ENCODE measurements around the gene SLC47A2. TPM values are rescaled to one million over a fixed set of nuclear protein-coding genes. Genes with fewer than 3 reads are reported as not detected.

SLC47A2 gene
- total RNA-seq, 1 experiment from 2014 or later: not detected

DNA sequence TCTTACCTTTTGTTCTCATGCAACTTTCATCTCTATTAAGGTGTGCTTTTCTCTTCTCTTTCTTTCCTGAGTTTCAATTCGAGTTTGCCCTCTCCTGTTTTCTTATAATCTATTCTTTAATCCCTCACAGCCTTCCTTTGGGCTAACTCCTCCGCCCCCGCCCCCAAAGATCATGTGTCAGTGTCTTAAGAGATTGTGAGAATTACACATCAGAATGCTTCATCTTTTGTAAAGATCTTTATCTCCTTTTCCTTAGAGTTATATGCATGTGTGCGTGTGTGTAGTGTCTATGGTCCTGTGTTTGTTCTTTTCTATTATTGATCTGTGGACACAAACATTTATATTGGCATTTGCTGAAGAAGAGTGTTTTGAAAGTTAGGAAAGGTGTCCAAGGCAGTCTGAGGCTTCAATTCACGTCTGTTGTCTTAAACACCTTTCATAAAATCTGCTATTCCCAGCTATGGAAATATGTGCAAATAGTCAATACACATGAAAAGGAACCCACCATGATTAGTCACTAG lies 74.0 kb downstream of the SLC47A2 start:
- CTCF ChIA-PET: interaction anchor here (0.6 kb wide), 1 partner anchor 11 kb away, joined by 3 read pairs; no protein-coding TSS in a partner anchor
- in situ Hi-C loops (cut with HindIII; ENCODE audit: low pct_unique_long_range_greater_than_20kb, low sequenced_read_pairs) (no loop called here), intact Hi-C loops (cut with micrococcal nuclease; ENCODE audit: unreplicated experiment) (loop anchor here (10.0 kb wide), 1 partner anchor 128 kb away; no protein-coding TSS in a partner anchor)
- Histone ChIP-seq H3K27me3 (ENCODE audit: control insufficient read depth, insufficient read depth, low read length) (no peaks in the 10 kb centered on the region), H3K4me3 (ENCODE audit: low read depth in 2 of 2, low read length in 2 of 2) (no peak overlapping the region), H3K4me1 (ENCODE audit: control insufficient read depth, insufficient read depth, low read length) (peaks cover 37% of the 10 kb centered on the region), H3K27ac (ENCODE audit: low read length) (no peak overlapping the region; the same call in 1 of the 2 replicates), H3K36me3 (ENCODE audit: control insufficient read depth, insufficient read depth, low read length) (no peaks in the 10 kb centered on the region), H3K9me3 (ENCODE audit: control insufficient read depth, insufficient read depth, low read depth, low read length) (no peaks in the 10 kb centered on the region)
- no TSS peak for BruUV-seq (replicated peaks)
- TF ChIP-seq, protein P1, sequence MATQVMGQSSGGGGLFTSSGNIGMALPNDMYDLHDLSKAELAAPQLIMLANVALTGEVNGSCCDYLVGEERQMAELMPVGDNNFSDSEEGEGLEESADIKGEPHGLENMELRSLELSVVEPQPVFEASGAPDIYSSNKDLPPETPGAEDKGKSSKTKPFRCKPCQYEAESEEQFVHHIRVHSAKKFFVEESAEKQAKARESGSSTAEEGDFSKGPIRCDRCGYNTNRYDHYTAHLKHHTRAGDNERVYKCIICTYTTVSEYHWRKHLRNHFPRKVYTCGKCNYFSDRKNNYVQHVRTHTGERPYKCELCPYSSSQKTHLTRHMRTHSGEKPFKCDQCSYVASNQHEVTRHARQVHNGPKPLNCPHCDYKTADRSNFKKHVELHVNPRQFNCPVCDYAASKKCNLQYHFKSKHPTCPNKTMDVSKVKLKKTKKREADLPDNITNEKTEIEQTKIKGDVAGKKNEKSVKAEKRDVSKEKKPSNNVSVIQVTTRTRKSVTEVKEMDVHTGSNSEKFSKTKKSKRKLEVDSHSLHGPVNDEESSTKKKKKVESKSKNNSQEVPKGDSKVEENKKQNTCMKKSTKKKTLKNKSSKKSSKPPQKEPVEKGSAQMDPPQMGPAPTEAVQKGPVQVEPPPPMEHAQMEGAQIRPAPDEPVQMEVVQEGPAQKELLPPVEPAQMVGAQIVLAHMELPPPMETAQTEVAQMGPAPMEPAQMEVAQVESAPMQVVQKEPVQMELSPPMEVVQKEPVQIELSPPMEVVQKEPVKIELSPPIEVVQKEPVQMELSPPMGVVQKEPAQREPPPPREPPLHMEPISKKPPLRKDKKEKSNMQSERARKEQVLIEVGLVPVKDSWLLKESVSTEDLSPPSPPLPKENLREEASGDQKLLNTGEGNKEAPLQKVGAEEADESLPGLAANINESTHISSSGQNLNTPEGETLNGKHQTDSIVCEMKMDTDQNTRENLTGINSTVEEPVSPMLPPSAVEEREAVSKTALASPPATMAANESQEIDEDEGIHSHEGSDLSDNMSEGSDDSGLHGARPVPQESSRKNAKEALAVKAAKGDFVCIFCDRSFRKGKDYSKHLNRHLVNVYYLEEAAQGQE (IDR thresholded peaks at IDR 0.05; ENCODE audit: insufficient read depth in 1 of 2, low read depth in 2 of 2, low read length in 1 of 2): no peak
- TF ChIP-seq SIN3A (IDR thresholded peaks at IDR 0.05; ENCODE audit: borderline replicate concordance, insufficient read depth, low read depth, low read length) (no peak), POLR2AphosphoS5 (IDR thresholded peaks at IDR 0.05; ENCODE audit: low read depth, low read length) (no peak), TCF7L2 (IDR thresholded peaks at IDR 0.05; ENCODE audit: low read depth, low read length) (no peak)
- TF ChIP-seq, protein P2, sequence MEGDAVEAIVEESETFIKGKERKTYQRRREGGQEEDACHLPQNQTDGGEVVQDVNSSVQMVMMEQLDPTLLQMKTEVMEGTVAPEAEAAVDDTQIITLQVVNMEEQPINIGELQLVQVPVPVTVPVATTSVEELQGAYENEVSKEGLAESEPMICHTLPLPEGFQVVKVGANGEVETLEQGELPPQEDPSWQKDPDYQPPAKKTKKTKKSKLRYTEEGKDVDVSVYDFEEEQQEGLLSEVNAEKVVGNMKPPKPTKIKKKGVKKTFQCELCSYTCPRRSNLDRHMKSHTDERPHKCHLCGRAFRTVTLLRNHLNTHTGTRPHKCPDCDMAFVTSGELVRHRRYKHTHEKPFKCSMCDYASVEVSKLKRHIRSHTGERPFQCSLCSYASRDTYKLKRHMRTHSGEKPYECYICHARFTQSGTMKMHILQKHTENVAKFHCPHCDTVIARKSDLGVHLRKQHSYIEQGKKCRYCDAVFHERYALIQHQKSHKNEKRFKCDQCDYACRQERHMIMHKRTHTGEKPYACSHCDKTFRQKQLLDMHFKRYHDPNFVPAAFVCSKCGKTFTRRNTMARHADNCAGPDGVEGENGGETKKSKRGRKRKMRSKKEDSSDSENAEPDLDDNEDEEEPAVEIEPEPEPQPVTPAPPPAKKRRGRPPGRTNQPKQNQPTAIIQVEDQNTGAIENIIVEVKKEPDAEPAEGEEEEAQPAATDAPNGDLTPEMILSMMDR (IDR thresholded peaks at IDR 0.05): no peak
- DNase-seq (ENCODE audit: low read depth, low spot score): no peak
- POLR2A ChIA-PET: interaction anchor here (0.6 kb wide), 1 partner anchor 46 kb away, joined by 6 read pairs; no protein-coding TSS in a partner anchor
- ATAC-seq: no peak

DNA sequence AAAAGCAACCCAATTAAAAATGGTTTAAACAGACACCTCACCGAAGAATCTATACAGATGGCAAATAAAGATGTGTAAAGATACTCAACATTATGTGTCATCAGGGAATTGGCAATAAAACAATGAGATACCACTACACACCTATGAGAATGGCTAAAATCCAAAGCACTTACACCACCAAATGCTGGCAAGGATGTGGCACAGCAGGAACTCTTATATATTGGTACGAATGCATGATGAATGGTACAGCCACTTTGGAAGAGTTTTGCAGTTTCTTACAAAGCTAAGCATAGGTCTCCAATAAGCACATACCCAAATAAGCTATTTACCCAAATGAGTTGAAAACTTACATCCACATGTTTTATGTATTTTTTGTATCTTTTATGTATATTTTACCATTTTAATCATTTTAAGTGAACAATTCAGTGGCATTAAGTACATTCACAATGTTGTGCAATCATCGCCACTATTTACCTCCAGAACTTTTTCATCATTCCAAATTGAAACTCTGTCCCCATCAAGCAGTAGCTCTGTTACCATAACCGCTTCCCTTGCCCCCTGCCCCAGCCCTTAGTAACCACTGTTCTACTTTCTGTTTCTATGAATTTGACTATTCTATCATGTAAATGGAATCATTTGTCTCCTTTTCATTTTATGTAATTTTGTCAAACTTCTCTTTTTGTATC lies 74.6 kb downstream of the SLC47A2 start:
- intact Hi-C loops (cut with micrococcal nuclease; ENCODE audit: unreplicated experiment) (loop anchor here (10.0 kb wide), 1 partner anchor 127 kb away; no protein-coding TSS in a partner anchor), in situ Hi-C loops (cut with HindIII; ENCODE audit: low pct_unique_long_range_greater_than_20kb, low sequenced_read_pairs) (no loop called here)
- Histone ChIP-seq H3K4me3 (ENCODE audit: low read depth in 2 of 2, low read length in 2 of 2) (no peak overlapping the region), H3K4me1 (ENCODE audit: control insufficient read depth, insufficient read depth, low read length) (peaks cover 31% of the 10 kb centered on the region), H3K27me3 (ENCODE audit: control insufficient read depth, insufficient read depth, low read length) (no peaks in the 10 kb centered on the region), H3K36me3 (ENCODE audit: control insufficient read depth, insufficient read depth, low read length) (no peaks in the 10 kb centered on the region), H3K27ac (ENCODE audit: low read length) (no peak overlapping the region; the same call in 1 of the 2 replicates), H3K9me3 (ENCODE audit: control insufficient read depth, insufficient read depth, low read depth, low read length) (no peaks in the 10 kb centered on the region)
- BruUV-seq (replicated peaks): no TSS peak
- POLR2A ChIA-PET: interaction anchor here (0.6 kb wide), 2 partner anchors 47 to 48 kb away, joined by 3 to 6 read pairs; no protein-coding TSS in a partner anchor
- no peak for TF ChIP-seq SIN3A (IDR thresholded peaks at IDR 0.05; ENCODE audit: borderline replicate concordance, insufficient read depth, low read depth, low read length)
- TF ChIP-seq, protein P2 (IDR thresholded peaks at IDR 0.05): no peak
- TF ChIP-seq POLR2AphosphoS5 (IDR thresholded peaks at IDR 0.05; ENCODE audit: low read depth, low read length): no peak
- no peak for TF ChIP-seq TCF7L2 (IDR thresholded peaks at IDR 0.05; ENCODE audit: low read depth, low read length)
- TF ChIP-seq, protein P1 (IDR thresholded peaks at IDR 0.05; ENCODE audit: insufficient read depth in 1 of 2, low read depth in 2 of 2, low read length in 1 of 2): no peak
- ATAC-seq: peak; percentile 62; the same call in 1 of the 2 replicates
- CTCF ChIA-PET: no interaction called here
- DNase-seq (ENCODE audit: low read depth, low spot score): no peak
